GM19397 (cell line): ENCODE data around the gene CDH2.

Experiments
- ATAC-seq: cut with Tn5 transposase; IDR thresholded peaks from one replicate; pipeline ENCODE4 v1.9.1; 2021; ENCODE audit warnings: mild to moderate bottlenecking, moderate library complexity; ENCODE audit not compliant: unreplicated experiment

Gene CDH2

GRCh38 chr18:28171837-28172236 lies 5.1 kb downstream of the CDH2 start:
- ATAC-seq = no peak

DNA sequence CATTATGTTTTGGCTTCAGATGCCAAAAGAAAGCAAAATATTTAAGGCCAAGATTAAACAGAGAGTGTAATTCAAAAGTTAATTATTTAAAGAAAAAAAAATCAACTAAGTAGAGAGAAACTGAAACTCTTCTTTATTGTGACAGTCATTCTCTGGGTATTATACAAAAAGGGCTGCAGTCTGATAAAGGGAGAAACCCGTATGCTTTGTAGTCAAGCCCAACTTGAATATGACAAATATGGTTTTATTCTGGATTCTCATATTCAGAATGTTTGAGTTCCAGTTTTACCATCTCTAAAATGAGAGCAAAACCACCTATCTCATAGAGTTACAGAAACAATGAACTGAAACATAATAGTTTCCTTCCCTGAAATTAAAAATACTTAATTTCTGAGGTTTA lies 8.2 kb downstream of the CDH2 start:
- no peak for ATAC-seq

- ATAC-seq = no peak
These were observed 9.0 kb downstream of the CDH2 start for GRCh38 chr18:28167835-28168349.

DNA sequence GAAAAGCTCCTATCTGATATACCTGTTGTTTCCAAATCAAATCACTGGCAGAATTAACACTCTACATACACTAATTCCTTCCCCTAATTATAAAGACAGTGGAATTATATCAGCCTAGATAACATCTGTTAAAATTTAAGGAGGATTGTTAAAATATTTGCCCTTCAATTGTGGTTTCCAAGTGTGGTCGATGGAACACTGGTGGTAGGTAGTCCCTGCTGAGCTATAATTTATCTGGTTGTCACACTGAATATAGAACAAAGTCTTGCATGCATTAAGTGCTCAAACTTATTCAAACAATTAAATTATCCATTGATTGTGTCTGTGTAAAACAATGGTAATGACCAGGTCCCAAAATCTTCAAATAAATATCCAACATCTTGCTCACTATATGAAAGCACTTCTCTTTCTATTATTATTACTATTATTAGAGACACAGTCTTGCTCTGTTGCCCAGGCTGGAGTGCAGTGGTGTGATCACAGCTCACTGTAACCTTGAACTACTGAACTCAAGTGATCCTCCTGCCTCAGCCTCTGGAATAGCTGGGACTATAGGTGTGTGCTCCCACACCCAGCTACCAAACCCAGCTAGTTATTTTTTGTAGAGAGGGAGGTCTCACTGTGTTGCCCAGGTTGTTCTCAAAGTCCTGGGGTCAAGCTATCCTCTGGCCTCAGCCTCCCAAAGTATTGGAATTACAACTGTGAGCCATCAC lies 12.0 kb downstream of the CDH2 start:
- ATAC-seq = no peak

- ATAC-seq = no peak
These were observed 13.6 kb downstream of the CDH2 start for GRCh38 chr18:28163201-28163775.

DNA sequence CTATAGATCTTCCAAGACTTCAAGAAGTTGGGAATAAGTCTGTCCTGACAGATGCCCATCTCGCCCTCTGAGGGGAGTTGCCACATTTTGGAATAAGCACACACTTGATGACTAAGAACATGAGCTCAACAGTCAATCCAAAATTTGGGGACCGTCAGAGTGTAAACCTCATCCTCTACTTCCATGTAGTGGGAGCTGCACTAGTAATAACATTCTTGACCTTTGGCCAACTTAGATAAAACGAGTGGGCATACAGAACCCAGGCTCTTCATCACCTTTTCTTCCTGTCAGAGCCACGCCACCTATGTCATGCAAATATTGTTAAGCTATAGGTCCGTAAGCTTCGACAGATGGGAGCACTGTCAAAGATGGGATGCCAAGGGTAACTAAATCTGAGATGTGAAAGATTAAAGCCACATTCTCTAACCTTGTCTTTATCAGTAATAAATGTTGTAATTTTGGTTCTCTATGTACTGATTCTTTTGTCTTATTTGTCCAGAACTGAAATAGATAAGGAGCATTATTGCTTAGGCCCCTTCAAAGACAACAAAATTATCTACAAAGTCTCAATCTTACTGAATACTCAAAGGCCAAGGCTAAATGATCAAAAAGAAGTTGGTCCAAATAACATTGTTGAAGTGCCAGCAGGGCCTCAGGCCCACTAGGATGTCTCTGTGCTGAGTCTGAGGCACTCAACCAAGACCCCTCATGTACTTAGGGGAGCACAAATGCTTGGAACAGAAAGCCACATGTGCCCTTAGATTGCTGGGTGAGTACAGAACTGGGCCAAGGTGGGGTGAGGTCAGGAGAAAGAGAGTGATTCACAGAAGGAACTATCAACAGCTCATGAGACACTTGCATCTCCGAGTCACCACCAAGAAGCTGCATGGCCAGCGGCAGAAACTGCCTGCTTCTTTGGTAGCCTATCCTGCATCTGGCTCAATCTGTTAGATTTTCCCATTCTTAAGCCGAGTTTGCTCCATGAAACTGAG lies 15.0 kb downstream of the CDH2 start:
- no peak for ATAC-seq

DNA sequence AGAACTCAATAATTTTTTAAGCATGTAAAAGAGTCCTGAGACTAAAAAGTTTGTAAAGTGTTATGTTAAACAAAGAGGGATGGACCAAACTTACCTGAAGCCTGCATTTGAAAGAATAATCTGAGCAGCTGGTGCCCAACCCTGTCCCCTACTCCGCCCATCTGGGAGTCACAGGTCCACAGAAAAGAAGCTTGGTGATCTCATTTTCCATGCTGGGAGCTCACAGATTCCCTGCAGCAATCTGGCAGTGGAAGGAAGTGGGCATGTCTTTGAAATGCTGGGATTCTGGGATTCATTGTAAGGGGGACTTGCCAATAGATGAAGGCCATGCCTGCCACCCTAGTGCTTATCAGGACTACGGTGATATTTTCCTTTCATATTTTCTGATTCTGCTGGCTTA lies 17.9 kb downstream of the CDH2 start:
- ATAC-seq = no peak

- no peak for ATAC-seq
These were observed 18.8 kb downstream of the CDH2 start for GRCh38 chr18:28158083-28158581.

- no peak for ATAC-seq
These were observed 23.4 kb downstream of the CDH2 start for GRCh38 chr18:28153485-28154065.

GRCh38 chr18:28152754-28153153 lies 24.2 kb downstream of the CDH2 start:
- ATAC-seq = no peak

DNA sequence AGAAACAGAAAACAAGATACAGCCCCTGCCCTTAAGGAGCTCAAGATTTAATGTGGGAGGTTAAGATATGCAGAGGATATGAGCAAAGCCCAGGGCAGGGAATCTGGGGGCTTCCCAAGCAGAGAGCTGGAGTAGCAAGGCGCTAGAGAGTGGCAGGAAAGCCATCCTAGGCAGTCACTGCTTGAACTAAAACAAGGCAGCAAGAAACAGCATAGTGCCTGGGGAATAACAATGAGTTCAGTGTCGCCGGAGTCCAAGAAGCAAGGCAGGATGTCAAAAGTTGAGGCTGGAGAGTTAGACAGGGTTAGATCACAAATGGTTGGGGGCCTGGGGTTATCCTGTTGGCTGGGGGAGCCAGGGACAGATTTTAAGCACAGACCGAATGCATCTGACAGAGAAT lies 24.6 kb downstream of the CDH2 start:
- ATAC-seq = no peak

GRCh38 chr18:28151434-28151833 lies 25.5 kb downstream of the CDH2 start:
- no peak for ATAC-seq

GRCh38 chr18:28150925-28151324 lies 26.0 kb downstream of the CDH2 start:
- ATAC-seq = no peak

DNA sequence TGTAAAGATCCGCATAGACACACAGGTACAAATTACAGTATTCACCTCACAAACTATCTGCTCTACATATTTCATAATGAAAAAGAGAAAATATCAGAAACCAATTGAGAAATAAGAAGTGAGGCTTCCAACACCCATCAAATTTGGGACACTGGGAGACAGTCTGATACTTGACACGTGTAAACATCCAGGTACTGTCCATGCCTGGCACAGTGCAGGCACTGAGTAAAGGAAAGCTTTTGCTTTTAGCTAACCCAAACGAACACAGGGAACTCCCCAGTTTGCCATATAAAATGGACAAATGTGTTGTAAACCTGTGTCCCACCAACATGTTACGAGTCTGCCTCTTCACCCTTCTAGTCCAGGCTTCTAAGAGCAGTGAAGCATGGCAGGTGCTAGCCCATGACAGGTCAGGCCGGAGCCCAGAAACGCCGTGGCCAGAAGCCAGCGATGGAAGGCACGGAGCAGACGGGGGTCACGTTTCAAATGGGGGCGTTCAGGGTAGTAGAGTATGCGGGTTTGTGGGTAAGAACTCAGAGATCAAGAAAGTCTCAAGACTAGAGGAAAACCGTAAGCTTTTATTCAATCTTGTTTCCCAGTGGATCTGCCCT lies 27.0 kb downstream of the CDH2 start:
- no peak for ATAC-seq

GRCh38 chr18:28147674-28148171 lies 29.2 kb downstream of the CDH2 start:
- ATAC-seq = no peak

- no peak for ATAC-seq
These were observed 33.2 kb downstream of the CDH2 start for GRCh38 chr18:28143725-28144124.

DNA sequence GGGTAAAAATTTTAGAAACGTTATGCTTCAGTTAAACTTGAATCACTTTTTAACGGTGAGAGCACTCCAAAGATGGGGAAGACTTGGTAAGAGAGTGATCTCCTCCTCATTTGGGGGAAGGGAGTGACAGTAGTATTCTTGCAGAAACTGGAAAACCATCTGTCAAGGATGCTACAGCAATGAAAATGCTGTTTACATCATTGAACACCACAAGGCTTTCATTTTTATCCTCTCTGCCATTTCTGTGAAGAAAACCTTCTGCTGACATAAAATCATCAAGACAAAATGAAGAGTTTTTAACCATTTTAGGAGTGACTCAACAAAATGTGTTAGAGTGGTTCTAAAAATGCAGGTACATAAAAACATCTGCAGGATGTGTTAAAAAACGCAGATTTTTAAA lies 38.1 kb downstream of the CDH2 start:
- ATAC-seq = no peak

DNA sequence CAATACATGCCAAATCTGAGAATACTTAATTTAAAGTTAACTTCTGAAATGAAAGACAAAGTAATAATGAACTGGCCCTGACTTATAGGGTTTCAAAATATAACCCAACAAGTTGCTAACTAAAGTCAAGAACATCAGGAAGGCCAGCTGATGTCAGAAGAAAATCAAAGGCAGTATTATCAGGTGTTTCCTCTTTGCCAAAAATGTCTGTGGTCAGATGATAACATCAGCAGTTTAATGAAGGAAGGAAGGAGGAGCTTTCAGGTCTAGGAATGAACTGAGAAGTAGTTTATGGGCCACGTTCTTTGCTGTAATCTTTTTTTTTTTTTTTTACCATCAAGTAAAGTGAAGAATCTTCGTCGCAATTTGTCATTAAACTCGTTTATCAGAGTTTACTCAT lies 40.9 kb downstream of the CDH2 start:
- no peak for ATAC-seq

DNA sequence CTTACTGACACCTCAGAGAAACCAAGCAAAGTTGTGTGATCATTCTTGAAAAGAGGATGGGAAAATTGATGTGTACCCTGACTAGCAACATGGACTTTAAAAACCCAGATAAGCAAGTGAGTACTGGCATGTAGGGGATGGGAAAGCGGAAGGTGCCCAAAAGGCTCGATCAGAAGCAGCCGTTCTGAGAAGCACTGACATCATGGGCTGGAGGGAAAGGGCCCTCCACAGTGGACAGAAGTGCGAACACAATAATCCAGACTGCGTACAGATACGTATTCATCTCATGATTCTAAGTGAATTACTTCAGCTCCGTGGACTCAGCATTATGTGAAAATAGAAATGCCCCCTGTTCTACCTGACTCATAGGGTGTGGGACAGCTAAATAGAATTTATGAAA lies 42.2 kb downstream of the CDH2 start:
- no peak for ATAC-seq

- no peak for ATAC-seq
These were observed 44.8 kb downstream of the CDH2 start for GRCh38 chr18:28132084-28132483.

DNA sequence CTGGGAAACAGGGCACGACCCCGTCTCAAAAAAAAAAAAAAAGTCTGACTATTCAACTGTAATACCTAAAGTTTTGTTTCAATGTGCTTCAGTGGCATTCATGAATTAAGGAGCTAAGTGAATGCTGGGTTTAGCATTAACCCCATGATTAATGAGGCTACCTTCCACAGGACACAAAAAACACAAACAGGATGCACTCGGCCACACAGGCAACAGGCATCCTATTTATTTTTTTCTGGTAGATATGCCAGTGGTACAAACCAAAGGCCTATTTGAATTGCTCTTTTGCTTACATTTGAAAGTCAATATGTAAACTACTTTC lies 48.3 kb downstream of the CDH2 start:
- no peak for ATAC-seq
